H1 (cell line): ENCODE results near the gene USF1. TPM values are rescaled to one million over a fixed set of nuclear protein-coding genes. Genes with fewer than 3 reads are reported as not detected.

Source experiments
- CTCF ChIA-PET: fragments of 300-600 bp; sonication (Branson Sonifier 250); formaldehyde crosslinking; loops from one replicate; lab custom pipeline; 2021; ENCODE audit not compliant: partially characterized antibody; lab: Charles Lee
- POLR2A ChIA-PET: fragments of 300-600 bp; sonication (Branson Sonifier 250); formaldehyde crosslinking; loops from one replicate; lab custom pipeline; 2021; ENCODE audit warnings: inconsistent platforms; ENCODE audit not compliant: partially characterized antibody; lab: Charles Lee
- DNase-seq, 2 experiments: peaks; one replicate each; pipeline versions ENCODE4 v3.0.0 to v3.0.0-alpha.2; 2010 to 2022; ENCODE audit warnings: low spot score in 2 of 2, low read depth in 1 of 2, mixed read lengths in 1 of 2
- FAIRE-seq: peaks from 2 replicates; lab custom pipeline; 2011; peaks lifted over from hg19 to GRCh38; lab: Jason Lieb, UNC
- H2AFZ ChIP-seq: 2 replicates; pipeline ENCODE4 v1.8.1; 2012; ENCODE audit warnings: low read length, inconsistent platforms
- H2AK5ac ChIP-seq: 2 replicates; pipeline ENCODE4 v1.6.1; 2013; ENCODE audit warnings: low read depth, low read length
- H2BK120ac ChIP-seq: replicated peaks from 2 replicates; pipeline ENCODE3; 2013; ENCODE audit warnings: low read depth, low read length, inconsistent platforms
- H2BK12ac ChIP-seq: 2 replicates; pipeline ENCODE4 v1.6.1; 2013; ENCODE audit warnings: low read depth, low read length
- H2BK15ac ChIP-seq: 2 replicates; pipeline ENCODE4 v1.6.1; 2013; ENCODE audit warnings: low read length
- H2BK20ac ChIP-seq: 2 replicates; pipeline ENCODE4 v1.6.1; 2013; ENCODE audit warnings: low read length
- H2BK5ac ChIP-seq: 2 replicates; pipeline ENCODE4 v1.6.1; 2013; ENCODE audit warnings: low read depth, low read length
- H3K14ac ChIP-seq: 2 replicates; pipeline ENCODE4 v1.6.1; 2013; ENCODE audit warnings: inconsistent platforms; ENCODE audit not compliant: insufficient read length
- H3K18ac ChIP-seq: 2 replicates; pipeline ENCODE4 v1.6.1; 2013; ENCODE audit warnings: low read length; ENCODE audit errors: extremely low read depth
- H3K23ac ChIP-seq: 2 replicates; pipeline ENCODE4 v1.6.1; 2013; ENCODE audit warnings: inconsistent platforms; ENCODE audit not compliant: insufficient read length
- H3K23me2 ChIP-seq: 2 replicates; pipeline ENCODE4 v1.6.1; 2013; ENCODE audit warnings: low read depth, low read length
- H3K27ac ChIP-seq: 2 replicates; pipeline ENCODE4 v1.6.1; 2011; ENCODE audit warnings: low read depth, low read length, inconsistent platforms
- H3K27me3 ChIP-seq, 4 experiments: replicated peaks in 1 of 4; 1 replicate in 1 of 4; 2 replicates in 3 of 4; pipeline versions ENCODE4 v1.6.1 to v1.8.1; 2011 to 2013; ENCODE audit warnings: low read length in 3 of 4, mild to moderate bottlenecking in 3 of 4, inconsistent platforms in 2 of 4, mixed read lengths in 2 of 4, moderate library complexity in 1 of 4; ENCODE audit not compliant: control insufficient read depth in 3 of 4, insufficient read depth in 3 of 4; ENCODE audit errors: extremely low read depth in 1 of 4
- H3K36me3 ChIP-seq, 4 experiments: 2 replicates each; pipeline versions ENCODE4 v1.6.1 to v1.8.1; 2011 to 2013; ENCODE audit warnings: mild to moderate bottlenecking in 4 of 4, low read length in 3 of 4, moderate library complexity in 2 of 4, control low read depth in 1 of 4, inconsistent platforms in 1 of 4; ENCODE audit not compliant: insufficient read depth in 4 of 4, control insufficient read depth in 2 of 4
- H3K4ac ChIP-seq: replicated peaks from 2 replicates; pipeline ENCODE3; 2013; ENCODE audit warnings: low read length, low read depth, mixed read lengths, inconsistent platforms; ENCODE audit not compliant: insufficient read length
- H3K4me1 ChIP-seq, 4 experiments: replicated peaks in 1 of 4; 1 replicate in 1 of 4; 2 replicates in 3 of 4; pipeline versions ENCODE4 v1.6.1 to v1.8.1; 2011 to 2013; ENCODE audit warnings: low read length in 3 of 4, inconsistent platforms in 2 of 4, mixed read lengths in 1 of 4; ENCODE audit not compliant: insufficient read depth in 4 of 4, control insufficient read depth in 3 of 4
- H3K4me2 ChIP-seq, 2 experiments: 2 replicates each; pipeline versions ENCODE4 v1.6.1 to v1.8.1; 2011 to 2013; ENCODE audit warnings: low read depth in 2 of 2, low read length in 2 of 2, control low read depth in 1 of 2, inconsistent platforms in 1 of 2, mild to moderate bottlenecking in 1 of 2; ENCODE audit not compliant: insufficient read depth in 1 of 2
- H3K4me3 ChIP-seq, 4 experiments: fragments of 200-600, 300-600 bp in 1 of 4; sonication (generic), shearing (Covaris generic), sonication (Bioruptor Twin) in 1 of 4; 2 replicates each; pipeline versions ENCODE4 v1.5.1 to v1.8.1; 2011 to 2016; ENCODE audit warnings: low read length in 4 of 4, low read depth in 3 of 4, control low read depth in 2 of 4, inconsistent platforms in 2 of 4, mild to moderate bottlenecking in 2 of 4, mixed read lengths in 1 of 4, moderate library complexity in 1 of 4; ENCODE audit not compliant: insufficient read depth in 2 of 4; ENCODE audit errors: extremely low read depth in 1 of 4
- H3K56ac ChIP-seq: replicated peaks from 2 replicates; pipeline ENCODE3; 2013; ENCODE audit warnings: low read depth, mild to moderate bottlenecking, mixed read lengths, low read length, inconsistent platforms; ENCODE audit not compliant: insufficient read length
- H3K79me1 ChIP-seq: 2 replicates; pipeline ENCODE4 v1.6.1; 2013; ENCODE audit warnings: low read depth, low read length, control low read depth
- H3K79me2 ChIP-seq, 2 experiments: 2 replicates each; pipeline versions ENCODE4 v1.6.1 to v1.8.1; 2012 to 2013; ENCODE audit warnings: low read length in 2 of 2, mild to moderate bottlenecking in 2 of 2, inconsistent platforms in 1 of 2; ENCODE audit not compliant: insufficient read depth in 2 of 2, control insufficient read depth in 1 of 2
- H3K9ac ChIP-seq, 4 experiments: replicated peaks in 1 of 4; 1 replicate in 1 of 4; 2 replicates in 3 of 4; pipeline versions ENCODE4 v1.6.1 to v1.8.1; 2011 to 2013; ENCODE audit warnings: low read depth in 3 of 4, low read length in 3 of 4, control low read depth in 2 of 4, mild to moderate bottlenecking in 2 of 4, moderate library complexity in 2 of 4, inconsistent platforms in 1 of 4; ENCODE audit errors: extremely low read depth in 1 of 4
- H3K9me3 ChIP-seq, 2 experiments: 2 replicates each; pipeline versions ENCODE4 v1.6.1 to v1.8.1; 2012 to 2013; ENCODE audit warnings: mild to moderate bottlenecking in 2 of 2, moderate library complexity in 2 of 2, control low read depth in 1 of 2, inconsistent platforms in 1 of 2, low read depth in 1 of 2, low read length in 1 of 2, mixed read lengths in 1 of 2; ENCODE audit not compliant: insufficient read depth in 2 of 2
- H4K20me1 ChIP-seq, 2 experiments: replicated peaks in 1 of 2; 2 replicates each; pipeline versions ENCODE3 to v1.8.1; 2011 to 2013; ENCODE audit warnings: inconsistent platforms in 2 of 2, low read length in 2 of 2, mild to moderate bottlenecking in 1 of 2; ENCODE audit not compliant: insufficient read depth in 2 of 2, control insufficient read depth in 1 of 2
- H4K5ac ChIP-seq: 2 replicates; pipeline ENCODE4 v1.6.1; 2013; ENCODE audit warnings: low read length, low read depth, mixed read lengths, inconsistent platforms; ENCODE audit not compliant: insufficient read length
- H4K8ac ChIP-seq: 2 replicates; pipeline ENCODE4 v1.8.0; 2013; ENCODE audit warnings: mild to moderate bottlenecking, moderate library complexity, low read length, inconsistent platforms; ENCODE audit not compliant: insufficient read depth; ENCODE audit errors: extremely low read depth
- H4K91ac ChIP-seq: replicated peaks from 2 replicates; pipeline ENCODE3; 2013; ENCODE audit warnings: low read length, mixed read lengths, inconsistent platforms; ENCODE audit not compliant: insufficient read length
- ATF3 ChIP-seq: IDR thresholded peaks from 2 replicates; pipeline ENCODE4 v1.6.1; 2011; ENCODE audit warnings: low read depth, mild to moderate bottlenecking, low read length; ENCODE audit not compliant: insufficient read depth
- CEBPB ChIP-seq: IDR thresholded peaks from 2 replicates; pipeline ENCODE4 v1.6.1; 2012; ENCODE audit warnings: low read depth, low read length
- HDAC2 ChIP-seq, 2 experiments: fragments of 300-600 bp in 1 of 2; sonication (generic) in 1 of 2; IDR thresholded peaks; 2 replicates each; pipeline ENCODE4 v1.6.1; 2011 to 2012; ENCODE audit warnings: low read depth in 2 of 2, low read length in 2 of 2, mild to moderate bottlenecking in 2 of 2, moderate library complexity in 2 of 2, borderline replicate concordance in 1 of 2, inconsistent platforms in 1 of 2
- PHF8 ChIP-seq: fragments of 200-600 bp; sonication (generic); conservative IDR thresholded peaks from 2 replicates; pipeline ENCODE4 v1.7.1; 2012; ENCODE audit warnings: low read depth, mild to moderate bottlenecking, inconsistent platforms, low read length, moderate library complexity
- TCF12 ChIP-seq: IDR thresholded peaks from 2 replicates; pipeline ENCODE4 v1.6.1; 2011; ENCODE audit warnings: low read depth, mild to moderate bottlenecking, low read length
- WGBS, 2 experiments: shearing (Covaris generic) in 1 of 2; methylation state at CpG; one replicate each; pipeline versions ENCODE4 v1.1.6 to v1.1.7; 2013 to 2015; ENCODE audit warnings: low lambda C conversion rate in 2 of 2, mixed read lengths in 2 of 2, inconsistent platforms in 1 of 2, low coverage in 1 of 2, missing lambda C conversion rate in 1 of 2; ENCODE audit not compliant: insufficient replicate concordance in 2 of 2, insufficient coverage in 1 of 2, insufficient read length in 1 of 2; ENCODE audit errors: extremely low coverage in 1 of 2, missing lambda C conversion rate in 1 of 2; 5-methylcytosine and 5-hydroxymethylcytosine counted together
- polyA plus RNA-seq, 7 experiments: library from polyadenylated mRNA; depleted of rRNA in 3 of 7; stranded (reverse) in 5 of 7; unstranded in 2 of 7; fragments of >200 nt in 5 of 7; fragments of 200-250 nt in 2 of 7; gene quantifications; 1 replicate in 5 of 7; 2 replicates in 1 of 7; 4 replicates in 1 of 7; pipeline versions ENCODE4 v1.2.1 to v1.2.3, GENCODE V29; 2011 to 2013; ENCODE audit warnings: missing spikeins in 2 of 7, mixed read lengths in 2 of 7
- total RNA-seq: library from RNA; stranded (reverse); fragmentation: NEBNext Ultra II Directional; extraction: Animal tissue kit (Norgen Biotek cat#: 25700); gene quantifications from 2 replicates; pipeline ENCODE4 v1.2.1, GENCODE V29; 2021

USF1 gene
- total and polyA plus RNA-seq, 2 of the 8 experiments (the other 6 are each of a cell fraction or from before 2014, with no cell fraction given), result 45.7 to 68.9 TPM

GRCh38 chr1:161066694-161067093 lies 20.9 kb upstream of the USF1 start:
- Histone ChIP-seq H3K9ac (no peak overlapping the region), H3K4me2 (no peak overlapping the region), H2BK12ac (no peak overlapping the region), H2AFZ (no peak overlapping the region), H4K91ac (no peak overlapping the region), H3K36me3 (no peaks in the 10 kb centered on the region), H3K56ac (no peak overlapping the region), H3K9me3 (no peaks in the 10 kb centered on the region), H4K8ac (no peak overlapping the region), H3K23ac (no peak overlapping the region), H3K79me1 (no peaks in the 10 kb centered on the region), H3K4me3 (no peak overlapping the region), H3K18ac (no peak overlapping the region), H3K4ac (no peak overlapping the region), H2BK20ac (no peak overlapping the region), H2BK5ac (no peak overlapping the region), H2BK120ac (no peak overlapping the region), H3K4me1 (peaks cover 0 to 8% (median 3%) of the 10 kb centered on the region in 4 experiments; a peak in 3 of 7 replicates), H3K23me2 (no peaks in the 10 kb centered on the region), H3K27me3 (no peaks in the 10 kb centered on the region), H3K14ac (no peak overlapping the region), H2BK15ac (no peak overlapping the region), H2AK5ac (no peak overlapping the region), H4K5ac (no peak overlapping the region), H4K20me1 (no peaks in the 10 kb centered on the region), H3K27ac (no peak overlapping the region), H3K79me2 (no peaks in the 10 kb centered on the region)
- TF ChIP-seq PHF8 (no peak), CEBPB (no peak), ATF3 (no peak), TCF12 (no peak), HDAC2 (IDR thresholded peaks at IDR 0.05; ENCODE audit: borderline replicate concordance in 1 of 2, low read depth in 2 of 2, low read length in 2 of 2) (no peak)
- POLR2A ChIA-PET, result interaction anchor here (1.6 kb wide), 1 partner anchor 21 kb away, joined by 8 read pairs; the partner anchor contains the start of gene USF1
- FAIRE-seq (no peak), DNase-seq (no peak)
- 92% methylated on average over 3 of the region's 3 CpGs; no CpG with 5 or more reads in 1 of the 2 experiments for WGBS, 2 experiments
- CTCF ChIA-PET, result interaction anchor here (17.8 kb wide), 1 partner anchor 30 kb away, joined by 282 read pairs; the partner anchor contains the start of gene KLHDC9
